CD4-positive, alpha-beta T cell treated with Interleukin-2 at 100 ng/mL for 4 hours (primary cell): ENCODE measurements around the gene BTD.
A peak's percentile ranks its signal among the peaks of the same experiment; 100 is the strongest.

Experiments
- DNase-seq: peaks from one replicate; pipeline ENCODE4 v3.0.0-alpha.2; 2020; ENCODE audit warnings: low spot score

BTD gene

DNA sequence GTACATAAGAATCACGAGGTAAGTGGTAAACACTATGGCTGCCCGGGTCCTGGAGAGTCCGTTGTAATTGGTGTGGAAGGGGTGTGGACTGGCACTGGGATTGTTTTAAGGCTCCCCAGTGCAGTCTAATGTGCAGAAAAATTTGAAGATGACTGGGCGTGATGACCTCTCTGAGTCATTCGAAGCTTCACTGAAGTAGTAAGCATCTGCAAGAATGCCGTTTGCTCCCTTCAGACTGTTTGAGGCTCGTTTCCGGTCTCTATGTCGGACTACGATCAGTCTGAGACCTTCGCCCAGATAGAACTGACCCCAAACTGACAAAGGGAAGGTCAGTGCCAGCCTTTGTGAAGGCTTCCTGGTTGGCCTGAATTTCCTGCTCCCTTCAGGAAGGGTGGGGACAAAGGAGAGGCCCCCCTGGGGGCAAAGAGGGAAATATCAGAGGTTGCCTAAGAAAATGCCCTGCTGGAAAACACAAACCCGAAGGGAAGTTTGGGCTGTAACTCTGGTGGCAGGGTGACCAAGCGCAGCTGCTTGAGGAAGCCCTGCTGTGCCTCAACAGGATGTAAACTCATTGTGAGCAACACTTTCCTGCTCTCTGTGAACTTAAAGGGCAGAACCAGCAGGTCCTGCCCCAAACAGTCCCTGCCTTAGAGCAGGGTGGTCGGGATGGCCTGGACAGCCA, 34.6 kb downstream of the BTD start:
- DNase-seq, result peak; percentile 35

DNA sequence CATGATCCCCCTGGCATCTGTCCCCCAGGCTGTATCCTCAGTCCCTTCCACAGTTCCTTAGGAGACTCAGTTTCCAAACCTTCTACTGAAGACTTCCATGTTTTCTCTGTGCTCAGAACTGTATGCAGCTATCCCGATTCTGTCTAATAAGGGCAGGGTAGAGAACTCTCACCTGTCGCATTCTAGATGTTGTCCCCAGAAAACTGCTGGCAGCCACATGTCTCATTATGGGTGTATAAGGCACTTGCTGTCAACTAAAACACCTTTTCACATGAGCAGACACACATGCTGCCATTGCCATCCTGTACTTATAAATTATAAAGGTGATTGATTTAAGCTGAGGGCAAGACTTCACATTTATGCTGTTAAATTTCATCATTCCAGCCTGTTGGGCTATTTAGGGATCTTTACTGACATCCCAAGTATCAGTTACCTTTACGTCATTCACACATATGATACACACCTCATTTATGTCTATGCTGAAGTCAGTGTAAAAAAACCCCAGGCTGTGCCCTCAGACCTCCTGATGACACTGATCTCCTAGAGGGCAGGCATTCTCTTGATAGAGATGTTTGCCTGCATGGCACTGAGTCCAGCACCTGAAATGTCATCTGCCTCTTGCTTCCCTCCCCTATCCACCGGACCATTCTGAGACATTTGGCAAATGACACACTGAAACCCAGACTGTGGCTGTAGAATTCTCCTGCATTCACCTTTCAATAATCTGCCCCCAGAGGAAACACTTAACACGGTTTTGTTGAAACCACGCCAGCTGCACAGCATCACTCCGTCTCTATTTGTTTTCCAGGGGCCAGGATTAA, 35.8 kb downstream of the BTD start:
- DNase-seq, result no peak

DNA sequence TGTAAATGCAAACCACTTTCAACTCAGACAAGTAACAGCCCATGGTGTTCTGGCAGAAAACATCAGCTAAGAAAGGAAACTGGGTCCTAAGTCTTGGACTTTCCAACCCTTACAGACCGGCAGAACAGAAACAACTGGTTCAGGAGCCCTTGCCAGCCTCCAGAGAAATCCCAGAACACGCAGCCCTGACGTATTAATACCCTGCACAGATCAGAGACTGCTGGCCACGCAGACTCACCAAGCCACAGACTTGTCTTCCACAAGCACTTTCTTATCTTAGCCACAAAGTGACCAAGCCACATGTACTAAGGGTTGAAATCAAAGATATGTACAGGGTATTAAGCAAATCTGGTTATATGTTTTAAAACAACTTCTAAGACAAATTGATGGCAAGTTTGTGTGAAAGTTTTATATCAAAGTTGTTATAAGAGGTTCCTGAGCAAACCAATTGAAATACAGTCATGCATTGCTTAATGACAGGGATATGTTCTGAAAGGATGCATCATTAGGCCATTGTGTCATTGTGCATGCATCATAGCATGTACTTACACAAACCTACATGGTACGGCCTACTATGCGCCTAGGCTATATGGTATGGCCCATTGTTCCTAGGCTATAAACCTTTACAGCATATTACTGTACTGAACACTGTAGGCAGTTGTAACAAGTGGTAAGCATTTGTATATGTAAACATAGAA, 36.8 kb downstream of the BTD start:
- DNase-seq, result no peak

DNA sequence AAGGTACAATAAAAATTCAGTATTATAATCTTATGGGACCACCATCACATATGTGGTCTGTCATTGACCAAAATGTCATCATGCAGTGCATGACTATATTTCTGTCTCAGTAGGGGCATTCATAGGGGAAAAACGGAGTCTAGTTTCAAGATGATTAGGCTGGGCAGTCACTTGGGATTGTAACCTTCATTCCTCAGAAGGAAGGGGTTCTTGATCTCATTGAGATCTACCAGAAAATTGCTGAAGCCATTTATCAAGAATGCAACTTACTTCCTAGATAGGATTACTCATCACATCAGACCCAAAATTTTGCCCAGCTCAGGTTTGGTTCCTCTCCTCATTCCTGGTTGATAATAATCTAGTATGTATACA, 37.3 kb downstream of the BTD start:
- no peak for DNase-seq

DNA sequence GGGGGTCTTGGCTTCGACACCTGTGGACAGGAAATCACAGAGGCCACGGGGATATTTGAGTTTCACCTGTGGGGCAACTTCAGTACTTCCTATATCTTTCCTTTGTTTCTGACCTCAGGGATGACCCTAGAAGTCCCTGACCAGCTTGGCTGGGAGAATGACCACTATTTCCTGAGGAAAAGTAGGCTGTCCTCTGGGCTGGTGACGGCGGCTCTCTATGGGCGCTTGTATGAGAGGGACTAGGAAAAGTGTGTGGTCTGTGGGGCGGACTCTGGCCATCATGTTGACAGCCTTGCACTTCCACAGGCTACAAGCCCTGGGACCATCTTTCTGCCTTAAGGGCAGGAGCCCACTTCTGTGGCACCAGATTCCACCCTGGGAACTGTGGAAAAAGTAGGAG, 43.7 kb downstream of the BTD start:
- no peak for DNase-seq

DNA sequence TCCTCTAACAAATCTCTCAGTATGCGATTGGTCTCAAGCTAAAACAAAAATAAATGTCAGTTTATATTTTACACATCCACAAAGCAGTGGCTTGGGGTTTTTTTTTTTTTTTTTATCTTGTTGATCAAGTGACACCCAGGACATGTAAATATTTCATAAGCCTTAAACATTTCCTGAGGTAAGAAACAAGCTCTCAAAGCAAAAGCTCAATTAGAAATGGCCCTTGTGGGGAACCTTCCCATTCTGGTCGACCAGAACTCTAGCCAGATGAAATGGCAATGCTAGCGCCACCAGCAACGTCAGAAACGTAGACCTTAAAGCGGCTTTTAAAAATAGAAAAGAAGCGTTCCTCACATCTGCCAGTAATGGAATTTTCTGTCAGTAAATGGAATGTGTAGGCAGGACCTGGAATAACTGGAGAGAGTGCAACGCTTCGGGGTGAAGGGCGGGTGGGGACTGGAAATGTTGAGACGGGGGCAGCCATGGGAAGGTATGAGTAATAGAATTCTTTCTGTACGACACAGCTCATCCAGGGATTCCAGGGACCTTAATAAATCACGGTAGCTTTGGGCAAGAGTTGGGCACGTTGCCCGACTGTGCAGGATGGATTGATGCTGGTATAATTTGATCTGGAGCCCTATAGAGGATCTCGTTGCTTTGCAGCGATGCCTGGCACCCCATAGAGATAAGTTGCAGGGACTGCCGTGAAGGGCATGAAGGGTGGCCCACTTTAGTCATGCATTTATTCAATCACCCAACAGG, 44.4 kb downstream of the BTD start:
- DNase-seq, result no peak

DNA sequence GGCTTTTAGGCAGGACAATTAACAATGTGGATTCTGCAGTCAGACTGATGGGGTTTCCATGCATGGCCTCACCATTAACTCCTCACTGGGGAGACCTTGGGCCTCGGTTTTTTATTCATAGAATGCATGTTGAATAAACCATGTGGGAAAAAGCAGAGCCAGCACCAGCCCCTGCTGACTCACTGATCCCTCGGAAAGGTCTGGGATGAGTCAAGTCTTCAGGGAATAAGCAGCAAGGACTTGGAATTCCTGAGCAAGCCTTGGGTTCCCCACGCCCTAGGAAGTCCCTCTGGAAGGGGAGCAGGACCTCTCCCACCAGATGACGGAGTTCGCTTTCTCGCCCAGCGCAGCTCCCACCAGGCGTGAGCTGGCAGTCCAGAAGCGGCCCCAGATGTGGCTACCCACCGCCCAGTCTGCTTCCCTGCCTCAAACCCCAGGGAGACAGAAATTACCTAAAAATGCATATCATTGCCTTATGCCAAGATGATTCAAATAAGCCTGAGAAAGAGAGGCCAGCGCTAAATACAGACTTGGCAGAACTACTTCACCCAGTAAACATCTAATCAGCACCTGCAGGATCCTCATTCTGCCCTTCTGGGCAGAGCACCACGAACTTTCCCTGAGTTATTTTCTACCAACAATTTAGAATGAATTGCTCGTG, 45.4 kb downstream of the BTD start:
- no peak for DNase-seq

DNA sequence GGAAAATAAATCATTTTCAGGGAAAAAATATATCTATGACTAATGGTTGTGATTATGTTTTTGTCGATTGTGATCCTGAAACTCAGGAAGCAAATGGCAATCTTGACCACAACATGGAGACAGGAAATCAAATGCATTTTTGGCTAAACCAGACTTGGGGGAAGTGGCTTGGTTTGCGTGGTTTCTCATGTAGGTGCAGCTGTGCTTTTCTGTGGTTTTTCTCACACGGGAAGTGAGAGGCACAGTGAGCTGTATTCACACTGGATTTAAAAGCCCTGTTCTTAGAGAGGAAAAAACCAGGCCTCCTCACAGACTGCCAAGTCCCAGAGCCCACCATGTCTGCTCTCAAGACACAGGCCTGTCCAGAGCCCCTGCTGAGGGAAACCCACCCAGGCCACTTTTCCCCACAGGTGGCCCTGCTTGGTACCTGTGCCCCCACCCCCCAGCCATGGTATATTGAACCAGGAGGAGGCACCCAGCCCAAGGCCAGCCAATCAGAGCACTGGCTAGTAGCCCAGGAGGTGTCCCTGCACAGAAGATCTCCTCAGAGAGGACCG, 46.1 kb downstream of the BTD start:
- DNase-seq, result peak; percentile 79

DNA sequence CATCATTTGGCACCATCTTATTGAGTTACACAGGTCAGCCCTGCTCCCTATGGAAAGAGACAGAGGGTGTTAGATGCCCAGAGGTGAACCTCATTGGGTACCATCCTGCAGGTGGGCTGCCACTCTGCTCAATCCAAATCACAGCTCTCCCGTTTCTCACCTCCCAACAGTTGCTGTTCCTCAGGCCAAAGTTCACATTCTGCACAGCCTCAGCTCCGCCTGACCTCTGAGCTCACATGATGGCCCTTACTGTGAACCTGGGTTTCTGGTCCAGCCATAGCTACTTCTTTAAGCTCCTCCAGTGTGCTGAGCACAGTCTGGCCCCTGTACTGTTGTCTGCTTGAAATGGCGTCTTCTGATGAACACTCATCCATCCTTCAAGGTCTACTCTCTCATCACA, 47.8 kb downstream of the BTD start:
- no peak for DNase-seq

DNA sequence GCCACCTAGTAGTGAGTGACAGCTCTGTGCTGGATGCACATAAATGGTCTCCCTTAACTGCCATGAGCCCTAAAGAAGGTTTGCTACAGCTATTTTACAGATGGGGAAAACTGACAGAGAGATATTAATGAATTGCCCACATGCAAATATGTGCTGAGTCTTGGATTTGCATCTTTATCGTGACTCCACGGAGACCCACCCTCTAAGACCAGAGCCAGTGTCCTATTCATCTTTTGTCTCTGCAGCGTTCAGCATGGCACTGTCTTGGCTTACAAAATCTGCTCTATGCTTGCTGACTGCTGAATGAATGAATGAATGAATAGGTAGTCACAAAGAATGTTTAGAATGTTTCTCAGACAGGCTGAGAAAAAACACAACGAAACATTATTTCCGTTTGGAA, 48.3 kb downstream of the BTD start:
- no peak for DNase-seq

DNA sequence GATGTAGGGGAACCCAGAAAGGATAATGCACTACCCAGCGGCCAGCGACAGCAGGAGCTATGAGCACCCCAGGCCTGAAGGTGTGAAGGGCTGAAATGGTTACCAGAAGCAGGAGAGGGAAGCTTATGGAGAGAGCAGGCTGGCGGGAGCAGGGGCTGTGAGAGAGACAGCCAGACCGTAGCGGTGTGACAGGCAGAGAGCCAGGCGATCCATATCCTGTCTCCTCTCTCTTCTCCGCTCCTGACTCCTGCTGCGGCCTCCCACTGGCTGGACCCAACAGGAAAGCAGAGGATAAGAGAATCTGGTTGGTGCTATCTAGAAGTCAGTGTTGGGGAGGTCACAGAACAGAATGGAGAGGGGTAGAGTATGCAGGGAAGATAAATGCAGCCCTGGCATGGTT, 49.9 kb downstream of the BTD start:
- no peak for DNase-seq

DNA sequence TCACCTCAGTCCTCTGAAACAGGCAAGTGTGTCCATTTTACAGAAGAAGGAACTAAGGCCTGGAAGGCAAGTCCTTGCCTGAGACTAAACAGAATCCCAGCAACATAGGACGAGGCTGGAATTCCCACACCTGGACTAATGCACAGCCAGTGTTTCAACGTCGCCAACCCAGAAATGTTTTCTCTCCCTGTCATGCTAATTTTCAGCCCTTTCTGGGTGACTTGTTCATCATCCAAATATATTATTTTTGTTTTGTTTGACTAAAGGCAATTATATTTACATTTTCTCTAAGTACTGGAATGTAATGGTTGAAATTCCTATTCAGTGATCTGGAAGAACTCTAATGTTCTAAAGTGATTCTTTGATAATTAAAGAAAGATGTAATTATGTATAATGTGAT, 51.8 kb downstream of the BTD start:
- no peak for DNase-seq

DNA sequence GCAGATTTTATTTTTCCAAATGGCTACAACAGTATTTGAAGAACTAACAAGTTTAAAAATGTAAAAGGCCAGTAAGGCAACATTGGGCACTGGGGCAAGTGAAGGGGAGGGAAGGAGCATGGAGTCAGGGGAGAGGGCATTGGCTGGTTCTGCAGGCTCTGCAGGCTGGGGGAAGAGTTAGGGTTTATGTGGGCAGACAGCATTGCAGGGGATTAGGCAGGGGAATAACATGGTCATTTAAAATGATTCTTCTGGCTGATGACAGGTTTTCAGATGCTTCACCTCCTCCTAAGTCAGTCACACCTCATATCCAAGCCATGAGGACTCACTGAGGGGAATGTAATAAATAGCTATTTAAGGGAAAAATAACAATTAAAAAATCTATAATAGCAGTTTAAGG, 52.6 kb downstream of the BTD start:
- DNase-seq, result no peak

DNA sequence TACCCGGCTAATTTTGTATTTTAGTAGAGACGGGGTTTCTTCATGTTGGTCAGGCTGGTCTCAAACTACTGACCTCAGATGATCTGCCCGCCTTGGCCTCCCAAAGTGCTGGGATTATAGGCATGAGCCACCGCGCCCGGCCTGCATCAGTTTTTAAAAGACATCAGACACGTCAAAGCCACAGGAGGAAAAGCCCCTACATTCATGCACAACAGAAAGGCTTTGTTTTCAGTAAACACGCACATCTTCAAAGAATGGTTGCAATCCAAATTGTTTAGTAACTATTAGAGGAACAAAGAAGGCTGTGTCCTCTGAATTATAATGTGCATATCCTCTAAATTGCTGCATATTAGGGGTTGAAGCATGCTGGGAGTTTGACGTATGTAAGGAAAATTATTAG, 53.3 kb downstream of the BTD start:
- no peak for DNase-seq

DNA sequence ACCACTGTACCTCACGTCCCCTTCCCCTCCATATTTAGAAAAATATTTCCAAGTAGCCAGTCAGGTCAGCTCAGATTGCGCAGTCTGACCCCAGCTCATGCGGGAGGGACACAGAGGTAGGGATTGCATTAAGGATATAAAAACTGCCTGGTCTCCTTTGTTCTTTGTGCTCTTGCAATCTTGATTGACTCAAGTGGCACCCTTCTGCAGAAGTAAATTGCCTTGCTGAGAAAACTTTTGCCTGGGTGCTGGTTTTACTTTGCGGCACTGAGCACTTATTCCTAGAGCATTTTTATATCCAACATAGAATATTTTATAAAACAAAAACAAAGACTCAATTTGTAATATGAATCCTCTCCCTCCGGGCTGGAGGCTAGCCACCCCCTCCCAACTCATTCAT, 54.8 kb downstream of the BTD start:
- DNase-seq, result no peak

DNA sequence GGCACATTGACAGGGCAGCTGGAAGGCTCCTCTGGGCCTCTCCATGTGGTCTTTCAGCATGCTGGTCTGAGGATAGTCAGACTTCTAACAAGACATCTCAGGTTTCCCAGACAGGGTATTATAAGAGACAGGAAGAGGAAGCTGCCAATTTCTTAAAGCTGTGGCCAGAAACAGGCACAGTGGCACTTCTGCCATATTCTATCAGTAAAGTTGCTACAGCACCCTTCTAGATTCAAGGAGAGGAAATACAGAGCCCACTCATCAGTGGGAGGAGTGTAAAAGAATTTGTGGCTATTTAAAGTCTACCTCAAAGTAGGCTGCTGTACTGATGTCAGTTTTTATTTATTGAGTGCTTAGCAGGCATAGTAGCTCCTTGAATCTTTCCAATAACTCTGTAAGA, 55.5 kb downstream of the BTD start:
- no peak for DNase-seq

DNA sequence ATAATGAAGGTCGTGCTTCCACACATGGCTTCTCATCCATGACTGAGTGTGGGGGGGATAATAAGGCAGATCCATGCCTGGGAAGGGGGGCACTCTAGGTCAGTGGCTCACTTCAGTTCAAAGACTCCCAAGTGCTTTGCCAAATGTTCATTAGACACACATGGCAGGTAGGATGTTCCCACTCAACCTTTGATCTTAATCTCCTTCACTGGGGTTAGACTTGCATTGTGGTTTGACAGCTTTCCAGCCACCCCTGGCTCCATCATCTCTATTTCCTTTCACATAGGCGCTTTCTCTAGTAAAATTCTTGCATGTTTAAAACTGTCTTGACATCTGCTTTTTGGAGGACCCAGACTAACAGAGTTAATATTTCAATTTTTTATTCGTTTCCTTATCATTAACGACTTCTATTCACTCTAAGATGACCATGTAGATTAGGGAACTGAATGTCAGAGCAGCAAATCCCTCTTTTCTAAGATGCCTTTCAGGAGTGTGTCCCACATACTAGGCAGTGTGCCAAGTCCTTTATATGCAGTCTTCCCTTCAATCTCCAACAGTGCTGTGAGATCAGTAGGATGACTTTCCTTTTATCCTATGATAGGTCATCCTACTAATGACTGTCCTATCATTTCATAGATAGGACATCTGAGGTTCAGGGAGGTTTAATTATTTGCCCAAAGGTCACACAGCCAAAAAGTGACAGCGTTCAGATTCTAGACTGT, 57.9 kb downstream of the BTD start:
- no peak for DNase-seq

DNA sequence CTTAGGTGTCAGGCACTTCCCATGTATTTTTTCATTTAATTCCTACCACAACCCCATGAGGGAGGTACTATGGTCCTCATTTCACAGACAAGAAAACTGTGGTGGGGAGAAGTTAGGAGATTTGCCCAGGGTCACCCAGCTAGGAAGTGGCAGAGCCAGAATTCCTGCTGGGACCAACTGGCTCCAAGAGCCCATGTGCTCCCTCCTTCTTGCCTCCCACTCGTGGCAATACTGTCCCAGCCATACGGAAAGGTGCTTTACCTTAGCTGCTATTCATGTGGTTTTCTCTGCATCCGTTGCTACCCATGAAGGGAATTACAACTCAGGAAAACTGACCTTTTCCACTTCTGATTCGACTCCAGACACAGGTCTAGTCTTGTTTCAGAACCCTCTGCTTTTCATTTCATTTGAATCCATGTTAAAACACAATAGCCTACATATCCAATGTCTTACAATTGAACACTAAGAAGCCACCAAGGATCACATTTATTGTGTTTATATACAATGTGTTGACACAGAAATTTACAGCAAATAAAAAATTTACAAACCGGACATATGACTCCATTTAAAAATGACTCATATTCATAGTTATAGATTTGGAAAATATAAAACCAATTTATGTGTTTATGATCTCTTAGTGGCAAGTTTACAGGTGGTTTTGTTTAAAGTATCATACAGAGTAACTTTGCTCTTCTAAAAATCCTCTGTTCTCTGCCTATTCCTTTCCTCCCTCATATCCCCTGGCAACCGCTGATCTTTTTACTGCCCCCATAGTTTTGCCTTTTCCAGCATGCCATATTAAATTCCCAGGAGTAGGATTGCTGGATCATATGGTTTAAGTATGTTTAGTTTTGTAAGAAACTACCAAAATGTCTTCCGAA, 58.8 kb downstream of the BTD start:
- no peak for DNase-seq

DNA sequence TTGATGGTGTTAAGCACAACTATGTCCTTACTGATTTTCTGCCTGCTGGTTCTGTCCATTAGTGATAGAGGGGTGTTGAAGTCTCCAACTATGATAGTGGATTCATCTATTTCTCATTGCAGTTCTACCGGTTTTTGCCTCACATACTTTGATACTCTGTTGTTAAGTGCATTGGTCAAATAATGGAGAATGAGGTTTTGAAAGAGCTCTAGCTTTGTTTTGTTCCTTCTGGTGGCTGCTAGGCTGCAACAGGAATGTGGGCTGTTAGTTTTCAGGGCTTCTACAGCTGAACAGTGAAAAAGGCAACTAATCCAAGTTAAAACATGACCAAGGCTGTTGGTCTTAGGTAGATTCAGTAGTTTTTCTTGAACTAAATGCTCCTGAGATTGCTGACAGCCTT, 62.6 kb downstream of the BTD start:
- DNase-seq, result no peak
